Stimulated activated naive CD8-positive, alpha-beta T cell treated with anti-CD3 and anti-CD28 coated beads, Interleukin-15, Interleukin-2, amounts not matched to agents 100 U/mL and 50 U/mL, for 24 hours (primary cell): Measurements from ENCODE around the gene RANBP3.
"Not testable (repeated sequence)": the region's sequence is repeated elsewhere in the genome, so short reads cannot be mapped to it uniquely, and the experiment has no call there.

Experiments
- ATAC-seq: fragments of 150-1000 bp; cut with Tn5 transposase; one replicate; pipeline ENCODE4 v1.10.0; 2021
- DNase-seq: peaks from one replicate; pipeline ENCODE4 v3.0.0; 2021

The RANBP3 gene

DNA sequence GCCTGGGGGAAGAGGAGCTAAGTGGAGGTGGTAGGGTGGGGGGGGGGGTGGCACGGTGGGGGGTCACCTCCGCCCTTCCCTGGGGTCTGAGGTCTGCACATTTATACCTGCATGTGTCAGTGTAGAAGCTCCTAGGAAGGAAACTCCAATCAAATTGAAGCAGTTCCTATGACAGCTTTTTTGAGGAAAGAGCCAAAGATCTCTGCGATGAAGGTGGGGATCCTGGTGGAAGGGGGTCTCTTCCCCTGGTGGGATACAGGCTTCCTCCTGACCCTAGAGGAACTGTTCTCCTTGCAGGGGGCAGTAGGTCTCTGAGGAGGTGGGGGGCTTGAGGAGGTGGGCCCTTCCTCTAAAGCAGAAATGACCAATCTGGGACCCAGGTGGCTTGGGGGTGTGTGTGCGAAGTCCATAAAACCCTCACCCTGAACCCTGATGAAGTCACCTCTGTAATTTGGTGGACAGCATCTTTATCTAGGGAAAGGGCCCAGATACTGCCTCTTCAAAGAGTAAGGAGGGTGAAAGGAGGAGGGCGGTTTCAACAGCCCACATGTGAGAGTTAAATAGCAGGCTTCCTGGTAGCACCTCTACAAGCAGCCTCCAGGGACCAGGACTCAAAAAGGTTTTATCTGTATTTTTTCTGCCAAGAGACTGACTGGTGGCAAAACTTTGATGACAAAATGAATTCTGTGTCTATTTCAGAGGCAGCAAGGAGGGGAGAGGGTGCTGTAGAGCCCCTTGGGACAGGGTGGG, 12.9 kb downstream of the RANBP3 start:
- DNase-seq (no peak), ATAC-seq (no peak)

DNA sequence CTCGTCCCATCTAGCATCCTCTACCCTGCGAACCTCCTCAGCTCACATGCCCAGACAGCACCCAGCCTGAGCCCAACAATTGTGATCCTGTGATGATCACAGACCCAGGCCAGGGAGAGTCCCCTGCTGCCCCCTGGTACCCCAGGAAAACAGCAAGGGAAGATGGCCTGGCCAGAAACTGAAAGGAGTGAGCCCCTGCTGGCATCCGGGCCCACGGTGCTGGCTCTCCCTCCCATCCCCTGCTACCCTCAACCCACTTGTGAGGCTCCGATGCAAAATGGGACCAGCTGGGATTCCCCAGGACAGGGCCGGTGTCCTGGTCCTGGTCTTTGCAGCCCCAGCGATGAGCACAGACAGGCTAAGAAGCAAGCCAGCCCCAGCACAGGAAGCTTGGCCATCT, 14.1 kb downstream of the RANBP3 start:
- DNase-seq (no peak), ATAC-seq (no peak)

DNA sequence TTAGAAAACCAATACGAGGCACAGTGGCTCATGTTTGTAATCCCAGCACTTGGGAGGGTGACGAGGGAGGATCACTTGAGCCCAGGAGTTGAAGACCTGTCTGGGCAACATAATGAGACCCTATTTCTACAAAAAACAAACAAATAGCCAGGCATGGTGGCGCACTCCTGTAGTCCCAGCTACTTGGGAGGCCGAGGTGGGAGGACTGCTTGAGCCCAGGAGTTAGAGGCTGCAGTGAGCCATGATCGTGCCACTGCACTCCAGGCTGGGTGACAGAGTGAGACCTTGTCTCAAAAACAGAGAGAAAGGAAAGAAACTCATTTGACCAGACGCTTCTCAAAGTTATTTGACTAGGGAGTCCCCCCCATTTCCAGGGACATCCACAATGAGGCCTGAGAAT, 14.7 kb downstream of the RANBP3 start:
- not testable (repeated sequence) for ATAC-seq, DNase-seq

DNA sequence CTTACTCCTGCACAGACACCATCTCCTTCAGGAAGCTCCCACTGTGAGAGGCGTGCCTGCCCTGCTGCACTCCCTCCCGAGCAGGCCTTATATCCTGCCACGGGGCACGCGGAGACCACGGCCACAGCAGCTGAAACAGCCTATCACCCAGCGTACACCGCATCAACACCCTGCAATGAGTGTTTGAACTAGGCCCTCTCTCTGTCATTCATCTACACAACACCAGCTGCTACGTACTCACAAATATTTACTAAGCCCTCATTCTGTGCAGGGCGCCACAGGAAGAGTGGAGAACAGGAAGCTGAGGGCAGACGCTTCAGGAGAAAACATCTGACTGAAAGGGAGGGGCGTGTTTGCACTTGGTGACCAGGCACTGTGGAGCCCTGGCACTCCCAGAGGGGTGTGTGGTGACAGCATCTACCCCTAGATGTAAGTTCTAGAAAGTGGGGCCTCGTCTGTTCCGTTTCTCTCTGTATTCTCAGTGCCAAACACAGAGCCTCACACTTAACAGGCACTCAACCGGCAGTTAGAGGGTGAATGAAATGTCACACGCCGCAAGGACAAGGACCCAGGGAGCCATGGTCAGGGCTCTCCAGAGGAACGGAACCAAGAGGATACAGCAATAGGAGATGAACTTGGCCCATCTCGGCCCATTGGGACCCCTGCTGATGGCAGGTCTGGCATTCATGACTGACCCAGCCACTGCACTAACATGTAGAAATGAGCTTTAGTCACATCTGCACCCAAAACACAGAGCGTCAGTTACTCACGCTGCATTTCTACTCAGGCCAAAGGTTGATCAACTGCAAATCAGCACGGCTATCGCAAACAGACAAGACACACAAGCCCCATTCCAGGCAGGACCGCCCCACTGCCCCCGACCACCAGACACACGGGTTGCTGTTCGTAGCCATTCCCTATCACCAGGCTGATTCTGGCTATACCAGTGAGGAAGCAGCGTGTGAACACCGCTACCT, 15.7 kb downstream of the RANBP3 start:
- ATAC-seq (peak; percentile 79), DNase-seq (peak; percentile 44)

DNA sequence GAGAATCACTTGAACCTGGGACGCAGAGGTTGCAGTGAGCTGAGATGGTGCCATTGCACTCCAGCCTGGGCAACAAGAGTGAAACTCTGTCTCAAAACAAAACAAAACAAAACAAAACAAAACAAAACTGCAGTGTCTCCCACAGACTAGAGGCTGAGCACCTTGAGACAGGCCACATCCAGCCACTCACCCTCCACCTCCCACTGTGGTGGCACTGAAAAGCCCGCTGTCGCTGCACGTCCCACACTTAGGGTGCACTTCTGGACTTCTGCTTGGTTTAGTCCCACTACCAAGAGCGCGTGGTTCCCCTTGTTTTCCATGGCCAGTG, 16.3 kb downstream of the RANBP3 start:
- ATAC-seq, result peak; percentile 8
- DNase-seq, result not testable (repeated sequence)

DNA sequence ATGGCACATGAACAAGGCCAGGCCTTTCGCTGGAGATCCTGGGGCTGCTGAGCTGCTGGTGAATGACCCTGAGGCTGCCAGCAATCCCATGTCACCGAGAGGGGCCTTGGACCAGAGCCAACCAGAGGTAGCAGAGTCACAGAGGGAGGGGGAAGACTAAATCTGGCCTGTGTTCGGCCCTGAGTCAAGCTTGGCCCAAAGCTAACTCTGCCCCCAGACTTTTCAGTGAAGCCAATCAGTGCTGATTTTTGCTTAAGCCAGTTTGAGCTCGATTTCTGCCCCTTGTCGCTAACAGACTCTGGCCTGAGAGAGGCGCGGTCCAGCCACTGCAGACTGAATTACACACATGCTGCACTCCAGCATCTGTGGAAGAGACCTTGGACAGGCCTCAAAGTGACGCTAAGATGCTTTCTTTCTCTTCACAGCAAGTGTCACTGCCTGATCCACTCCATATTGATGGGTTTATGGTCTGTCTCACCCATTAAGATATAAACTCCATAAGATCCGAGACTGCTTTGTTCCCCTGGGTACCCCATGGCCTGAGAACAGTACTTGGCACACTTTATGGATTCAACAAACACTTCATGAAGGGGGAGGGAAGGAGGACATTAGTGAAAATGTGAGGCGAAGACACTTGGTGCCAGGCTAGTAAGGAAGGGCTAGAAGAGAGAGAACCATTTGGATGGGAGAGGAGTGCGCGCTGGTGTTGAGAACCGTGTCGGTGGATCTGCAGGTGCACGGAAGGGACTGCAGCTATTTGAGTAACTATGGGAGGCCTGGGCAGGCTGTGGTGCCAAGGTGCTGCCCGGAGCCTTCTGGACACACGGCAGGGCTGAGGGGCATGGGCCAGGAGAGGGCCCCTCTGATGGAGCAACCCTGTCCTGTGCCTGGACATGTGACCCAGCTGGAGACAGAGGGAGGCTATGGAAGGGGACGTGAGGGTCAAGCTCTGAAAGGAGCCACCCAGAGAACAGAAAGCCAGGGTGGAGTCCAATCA, 17.6 kb downstream of the RANBP3 start:
- DNase-seq, result no peak

DNA sequence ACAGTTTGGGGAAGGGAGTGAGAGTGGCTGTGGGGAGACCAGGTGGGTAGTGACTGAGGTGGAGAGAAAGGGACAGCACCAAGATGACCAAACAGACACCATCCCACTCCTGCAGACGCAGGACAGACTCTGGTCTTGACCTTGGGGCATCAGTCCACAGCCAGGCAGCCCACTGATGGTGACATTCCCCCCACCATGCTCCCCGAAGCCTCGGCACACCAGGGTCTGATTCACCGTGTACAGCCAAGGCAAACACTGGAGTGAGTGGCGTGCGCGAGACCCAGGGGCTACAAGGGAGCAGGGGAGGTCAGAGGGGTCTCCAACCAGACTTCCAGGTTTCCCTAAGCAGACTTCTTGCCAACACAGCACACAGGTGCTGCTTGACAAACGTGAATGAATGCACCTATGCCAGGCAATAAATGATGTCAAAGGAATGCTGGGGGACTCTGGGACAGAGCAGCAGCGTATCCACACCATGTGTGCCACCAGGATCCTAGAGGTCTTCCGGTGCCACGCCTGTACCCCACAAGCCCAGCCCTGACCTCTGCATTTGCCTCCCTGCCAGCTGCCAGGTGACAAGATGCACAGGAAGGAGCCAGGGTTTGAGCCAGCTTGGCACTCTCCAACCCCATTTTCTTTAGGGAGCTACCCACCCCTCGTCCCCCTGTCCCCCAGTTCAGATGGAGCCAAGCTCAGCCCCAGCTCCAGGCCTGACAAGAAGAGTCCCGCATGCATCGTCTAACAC, 18.5 kb downstream of the RANBP3 start:
- DNase-seq (no peak), ATAC-seq (no peak)

More for the DNA sequence above, 17.6 kb downstream of the RANBP3 start:
- ATAC-seq, result no peak

DNA sequence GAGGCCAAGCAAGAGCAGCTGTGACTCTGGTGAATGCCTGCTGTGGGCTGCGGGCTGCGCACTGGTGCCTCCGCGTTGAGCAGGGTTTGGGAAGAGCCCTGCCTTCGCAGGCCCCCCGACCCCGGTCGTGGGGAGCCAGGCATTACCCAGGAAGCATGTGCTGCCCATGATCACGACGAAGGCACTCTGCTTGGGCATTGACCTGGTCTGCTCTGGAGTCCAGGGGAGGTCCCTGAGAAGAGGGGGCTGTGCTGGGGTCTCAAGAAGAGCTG, 19.2 kb downstream of the RANBP3 start:
- ATAC-seq, result no peak
- no peak for DNase-seq

DNA sequence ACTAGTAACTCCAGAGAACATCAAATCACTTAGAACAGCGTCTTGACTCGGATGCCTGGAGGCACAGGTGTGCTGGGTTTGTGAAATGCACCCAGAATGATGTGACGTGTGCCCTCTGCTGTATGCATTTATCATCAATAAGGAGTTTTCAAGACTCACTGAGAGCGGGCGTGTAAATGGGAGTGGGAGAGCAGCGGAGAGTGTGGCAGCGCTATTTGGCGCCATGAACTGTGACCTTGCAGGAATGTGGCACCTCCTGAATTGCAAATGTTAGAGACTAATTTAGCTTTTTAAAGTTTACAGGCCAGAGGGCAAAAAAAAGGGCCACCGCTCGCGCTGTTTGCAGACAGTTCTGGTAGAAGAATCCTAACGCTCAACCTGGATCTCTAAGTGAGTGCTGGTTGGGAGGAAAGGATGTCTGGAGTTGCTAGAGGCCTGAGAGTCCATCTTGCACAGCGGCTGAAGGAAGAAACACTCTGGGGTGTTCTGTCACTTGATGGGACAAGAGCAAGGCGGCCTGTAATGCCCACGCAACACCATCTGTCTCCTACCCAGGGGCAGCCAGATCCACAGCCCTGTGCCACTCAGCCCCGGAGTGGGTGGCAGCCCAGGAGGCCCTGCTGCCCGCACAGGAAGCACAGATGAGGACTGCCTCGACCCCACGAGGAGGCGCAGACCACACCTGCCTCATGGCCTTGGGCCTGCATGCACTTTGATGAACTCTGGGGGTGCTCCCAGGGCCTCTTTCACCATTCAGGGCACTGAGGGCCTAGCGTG, 19.7 kb downstream of the RANBP3 start:
- ATAC-seq (no peak), DNase-seq (no peak)

DNA sequence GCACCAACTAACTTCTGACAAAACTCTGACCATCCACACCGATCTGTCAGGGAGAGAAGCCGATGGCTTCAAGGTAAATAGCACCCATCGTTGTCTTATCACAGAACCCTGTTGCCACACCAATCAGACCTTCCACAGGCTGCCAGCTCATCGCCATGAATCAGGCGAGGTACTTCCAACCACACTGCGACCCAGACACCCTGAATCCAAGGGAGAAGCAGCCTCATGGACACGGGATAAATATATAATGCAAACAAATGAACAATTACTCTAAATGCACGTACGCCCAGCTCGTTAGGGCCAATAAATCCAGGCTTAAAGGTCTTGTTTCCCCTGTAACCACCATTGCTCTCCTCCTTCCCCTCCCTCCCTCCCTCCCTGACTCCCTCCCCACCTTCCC, 20.8 kb downstream of the RANBP3 start:
- no peak for DNase-seq
- no peak for ATAC-seq

DNA sequence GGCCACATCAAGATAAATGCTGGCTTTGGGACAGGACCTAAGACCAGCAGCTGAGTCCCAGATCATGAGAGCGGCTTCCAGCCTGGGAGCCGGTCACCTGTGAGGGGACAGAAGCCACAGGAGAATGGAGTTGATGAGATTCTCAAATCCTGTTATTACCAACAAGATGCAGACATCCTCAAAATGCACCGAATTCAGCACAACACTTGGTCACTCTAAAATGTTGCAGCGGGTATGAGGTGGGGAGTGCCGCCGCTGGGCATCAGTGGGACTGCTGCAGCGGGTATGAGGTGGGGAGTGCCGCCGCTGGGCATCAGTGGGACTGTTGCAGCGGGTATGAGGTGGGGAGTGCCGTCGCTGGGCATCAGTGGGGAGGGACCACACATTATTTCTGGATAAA, 21.2 kb downstream of the RANBP3 start:
- ATAC-seq (no peak), DNase-seq (no peak)

DNA sequence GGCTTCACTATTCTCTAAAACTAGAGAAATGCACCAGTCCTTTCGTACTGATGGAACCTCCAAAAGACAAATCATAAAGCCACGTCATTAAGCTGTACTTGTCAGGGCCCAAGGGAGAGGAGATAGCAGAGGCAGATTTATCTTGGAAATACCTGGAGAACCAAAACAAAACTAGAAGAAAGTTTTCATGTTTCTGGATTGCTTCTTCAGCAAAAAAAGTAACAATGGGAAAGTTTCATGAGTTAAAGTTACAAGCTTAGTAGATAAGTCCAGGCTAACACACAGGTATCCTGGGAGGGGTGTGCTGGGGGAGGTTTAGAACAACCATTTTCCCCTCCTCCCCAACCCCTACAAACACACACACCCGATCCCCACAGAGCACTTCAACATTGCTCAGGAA, 21.6 kb downstream of the RANBP3 start:
- DNase-seq (no peak), ATAC-seq (no peak)

DNA sequence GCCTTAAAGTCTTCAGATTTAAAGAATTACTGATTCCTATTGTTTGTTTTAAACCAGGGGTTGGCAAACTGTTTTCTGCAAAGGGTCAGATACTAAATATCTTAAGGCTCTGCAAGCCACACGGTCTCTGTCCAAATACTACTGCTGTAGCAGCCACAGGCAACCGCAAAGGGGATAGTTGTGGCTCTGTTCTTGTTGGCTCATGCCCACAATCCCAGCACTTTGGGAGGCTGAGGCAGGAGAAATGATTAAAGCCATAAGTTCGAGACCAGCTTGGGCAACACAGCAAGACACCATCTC, 22.4 kb downstream of the RANBP3 start:
- DNase-seq, result no peak

DNA sequence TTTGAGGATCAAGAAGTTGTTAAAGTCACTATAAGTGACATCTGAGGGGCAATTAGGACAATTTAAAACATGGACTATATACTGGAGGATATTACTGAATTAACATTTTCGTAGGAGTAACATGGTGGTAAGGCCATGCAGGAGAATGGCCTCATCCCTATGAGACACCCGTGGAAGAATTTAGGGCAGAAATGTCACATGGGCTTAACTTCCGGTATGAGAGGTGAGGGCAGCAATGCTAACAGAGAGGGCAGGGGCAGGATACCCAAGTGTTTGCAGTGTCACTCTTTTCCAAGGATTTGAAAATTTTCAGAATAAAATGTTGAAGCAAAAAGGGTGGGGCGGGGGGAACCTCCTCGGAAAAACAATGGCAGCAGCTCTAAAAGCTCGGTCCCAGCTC, 23.6 kb downstream of the RANBP3 start:
- no peak for DNase-seq
- ATAC-seq, result no peak

More for the DNA sequence above, 22.4 kb downstream of the RANBP3 start:
- ATAC-seq, result no peak

DNA sequence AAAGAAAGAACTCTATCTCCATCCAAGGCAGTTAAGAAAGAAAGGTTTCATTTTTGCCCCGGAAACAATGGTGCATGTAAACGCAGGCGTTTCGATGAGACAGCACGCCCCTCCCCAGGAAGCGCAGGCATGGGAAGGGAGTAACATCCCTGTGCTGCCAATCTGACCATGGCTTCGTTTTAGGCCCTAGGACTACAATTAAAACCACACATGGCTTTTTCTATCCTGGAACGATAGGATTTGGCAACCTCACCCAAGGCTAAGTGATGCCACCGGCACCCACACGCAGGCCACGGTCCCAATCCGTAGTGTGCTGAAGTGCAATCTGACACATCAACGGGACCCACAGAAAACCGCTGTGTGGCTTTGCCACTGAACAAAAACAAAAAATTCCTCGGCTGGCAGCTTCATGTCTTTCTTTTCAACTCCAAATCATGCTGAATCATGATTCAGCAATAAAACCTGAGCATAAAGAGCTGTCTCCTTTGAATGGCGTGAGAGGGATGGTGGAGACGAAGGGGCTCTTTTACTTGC, 24.2 kb downstream of the RANBP3 start:
- ATAC-seq, result peak; percentile 40
- peak; percentile 45 for DNase-seq

DNA sequence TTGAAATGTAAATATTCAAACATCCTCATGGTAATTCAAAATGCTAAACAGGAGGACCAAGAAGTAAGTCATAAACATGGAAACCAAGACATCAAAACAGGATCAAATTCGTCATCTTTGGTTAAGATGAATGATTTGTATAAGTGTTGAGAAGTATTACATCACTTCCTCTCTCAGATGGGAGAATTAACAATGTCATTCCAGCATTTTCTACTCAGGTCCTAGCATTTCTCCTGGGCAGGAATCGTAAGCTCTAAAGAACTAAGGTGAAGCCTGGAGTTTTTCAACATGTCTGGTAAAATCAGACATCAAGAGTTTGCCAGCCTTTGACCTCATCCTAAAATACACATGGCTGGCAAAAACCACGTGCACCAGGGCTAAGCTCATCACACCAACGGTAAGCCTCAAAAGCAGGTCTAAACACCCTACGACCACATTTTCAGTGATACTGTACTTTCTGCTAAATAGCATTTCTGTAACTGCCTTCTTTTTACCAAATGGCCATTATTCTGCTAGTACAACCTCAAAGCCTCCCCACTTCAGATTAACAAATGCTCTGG, 24.8 kb downstream of the RANBP3 start:
- no peak for DNase-seq
- no peak for ATAC-seq

DNA sequence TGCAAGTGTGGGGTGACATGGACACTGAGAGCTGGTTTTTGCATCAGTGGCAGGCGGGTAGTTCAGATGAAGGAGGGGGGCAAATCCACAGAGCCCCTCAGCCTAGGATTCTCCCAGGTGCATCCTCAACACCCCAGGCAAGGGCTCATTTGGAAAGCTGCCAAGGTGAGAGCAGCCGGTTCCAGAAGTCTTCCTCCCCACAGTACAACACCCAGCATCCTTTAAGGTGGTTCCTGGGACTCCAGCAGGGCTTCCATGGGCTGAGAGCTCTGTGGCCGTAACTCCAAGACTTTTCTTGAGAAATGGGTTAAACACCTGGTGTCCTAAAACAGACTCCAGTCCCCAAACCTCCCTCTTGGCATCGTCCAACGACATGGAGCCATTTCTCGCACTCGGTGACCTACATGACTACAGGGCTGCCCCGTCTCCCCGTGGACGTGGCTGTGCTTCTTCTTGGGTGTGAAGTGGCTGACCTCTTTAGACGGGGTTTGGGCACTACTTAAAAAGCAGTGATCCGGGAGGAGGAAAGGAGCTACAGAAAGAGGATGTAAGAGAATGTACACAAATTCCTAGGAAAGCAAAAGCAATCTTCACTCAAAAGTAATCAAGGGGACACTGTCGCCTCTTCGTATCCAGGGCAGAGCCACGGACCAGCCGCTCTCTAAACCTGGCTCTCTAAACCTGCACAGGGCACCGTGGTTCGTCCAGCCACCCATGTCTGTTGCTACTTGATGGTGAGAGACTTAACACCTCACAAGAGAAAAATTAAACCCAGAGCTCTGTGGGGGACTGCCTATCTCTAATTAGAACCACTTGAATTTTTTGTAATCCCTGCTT, 25.5 kb downstream of the RANBP3 start:
- ATAC-seq (no peak), DNase-seq (no peak)

DNA sequence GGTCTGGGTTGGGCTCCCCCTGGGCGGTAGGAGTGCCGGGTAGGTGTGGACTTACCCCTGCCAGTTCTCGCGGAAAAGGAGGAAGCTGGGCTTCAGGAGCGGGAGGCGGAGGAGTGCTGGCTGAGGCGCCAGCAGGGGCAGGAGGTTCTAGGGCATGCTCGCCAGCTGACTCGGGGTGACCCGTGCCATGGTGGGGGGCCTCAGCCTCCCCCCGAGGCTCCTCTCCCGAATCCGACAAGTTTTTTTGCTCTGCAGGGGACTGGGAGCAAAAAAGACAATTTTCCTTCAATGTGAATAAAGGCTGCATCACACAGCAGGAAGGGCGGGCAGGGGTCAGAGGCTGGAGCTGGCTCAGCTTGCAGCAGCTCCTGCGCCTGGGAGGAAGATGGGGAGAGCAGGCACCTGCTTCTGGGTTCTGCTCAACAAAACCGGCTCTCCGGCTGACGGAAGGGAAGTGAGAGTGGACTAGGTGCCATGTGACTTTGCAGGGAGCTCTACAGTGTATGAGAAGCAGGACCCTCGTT, 26.5 kb downstream of the RANBP3 start:
- DNase-seq (no peak), ATAC-seq (no peak)

DNA sequence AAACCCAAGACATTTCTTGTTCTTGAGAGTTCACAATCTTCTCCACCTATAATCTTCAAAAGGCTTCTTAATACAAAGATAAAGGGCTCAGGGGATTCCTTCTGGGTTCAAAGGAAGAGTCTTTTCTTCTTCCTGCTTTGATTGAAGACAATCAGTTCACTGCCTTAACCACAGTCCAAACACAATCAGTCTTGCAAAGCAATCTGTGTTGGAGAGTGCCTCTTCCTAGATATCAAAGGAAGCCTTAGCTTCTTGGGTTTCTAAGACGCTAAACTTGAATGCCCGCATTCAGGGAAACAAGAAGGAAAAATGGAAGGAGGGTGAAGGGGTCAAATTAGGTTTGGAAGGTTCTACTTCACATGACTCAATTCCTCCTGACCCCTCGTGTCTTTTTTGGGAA, 27.2 kb downstream of the RANBP3 start:
- DNase-seq (no peak), ATAC-seq (no peak)
